IPS-NIHi7 (cell line): Measurements from ENCODE around the gene NTF3.
"Not testable (repeated sequence)": the region's sequence is repeated elsewhere in the genome, so short reads cannot be mapped to it uniquely, and the experiment has no call there.

Source experiments
- DNase-seq: peaks from one replicate; pipeline ENCODE4 v3.0.0; 2012; ENCODE audit warnings: mixed read lengths; ENCODE audit errors: extremely low spot score

NTF3 gene

DNA sequence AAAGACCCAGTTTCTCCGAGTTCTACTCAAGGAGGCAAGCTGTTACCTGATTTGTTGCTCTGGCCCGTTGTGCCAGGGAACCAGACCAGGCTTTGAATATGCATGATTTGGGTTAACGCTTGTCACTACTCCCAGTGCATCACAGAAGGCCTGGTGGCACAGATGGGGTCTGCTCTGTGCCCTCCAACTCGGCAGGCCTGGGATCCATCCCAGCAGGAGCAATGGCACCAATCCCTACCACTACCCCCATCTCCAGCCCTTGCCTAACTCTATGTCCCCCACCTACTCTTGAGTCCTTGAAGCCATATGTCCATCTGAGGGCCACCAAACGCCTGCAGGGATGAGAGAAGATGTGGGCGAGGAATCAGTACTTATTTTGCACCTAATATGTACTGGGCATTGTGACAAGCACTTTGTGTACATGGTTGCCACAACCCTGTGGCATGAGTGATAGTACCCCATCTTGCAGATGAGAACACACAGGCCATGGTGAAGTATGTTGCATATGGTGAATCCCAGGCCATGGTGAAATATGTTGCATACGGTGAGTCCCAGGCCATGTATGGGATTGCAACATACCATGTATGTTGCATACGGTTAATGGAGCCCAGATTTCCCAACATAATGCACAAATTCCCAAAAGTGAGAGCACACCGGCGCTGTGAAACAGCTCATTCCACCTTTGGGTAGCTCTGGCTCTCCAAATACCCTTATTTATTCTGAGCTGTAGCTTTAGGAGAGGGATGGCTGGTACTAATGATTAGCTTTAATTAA lies 102.7 kb downstream of the NTF3 start:
- no peak for DNase-seq

GRCh38 chr12:5535541-5535940 lies 103.6 kb downstream of the NTF3 start:
- DNase-seq = no peak

DNA sequence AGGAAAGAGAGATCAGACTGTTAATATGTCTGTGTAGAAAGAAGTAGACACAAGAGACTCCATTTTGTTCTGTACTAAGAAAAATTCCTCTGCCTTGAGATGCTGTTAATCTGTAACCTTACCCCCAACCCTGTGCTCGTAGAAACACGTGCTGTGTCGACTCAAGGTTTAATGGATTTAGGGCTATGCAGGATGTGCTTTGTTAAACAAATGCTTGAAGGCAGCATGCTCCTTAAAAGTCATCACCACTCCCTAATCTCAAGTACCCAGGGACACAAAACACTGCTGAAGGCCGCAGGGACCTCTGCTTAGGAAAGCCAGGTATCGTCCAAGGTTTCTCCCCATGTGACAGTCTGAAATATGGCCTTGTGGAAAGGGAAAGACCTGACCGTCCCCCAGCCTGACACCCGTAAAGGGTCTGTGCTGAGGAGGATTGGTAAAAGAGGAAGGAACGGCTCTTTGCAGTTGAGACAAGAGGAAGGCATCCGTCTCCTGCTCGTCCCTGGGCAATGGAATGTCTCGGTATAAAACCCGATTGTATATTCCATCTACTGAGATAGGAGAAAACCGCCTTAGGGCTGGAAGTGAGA lies 105.2 kb downstream of the NTF3 start:
- not testable (repeated sequence) for DNase-seq

GRCh38 chr12:5537771-5538170 lies 105.9 kb downstream of the NTF3 start:
- DNase-seq = no peak
